ENCODE data around the gene BTNL9.

- TF ChIP-seq, protein P1, sequence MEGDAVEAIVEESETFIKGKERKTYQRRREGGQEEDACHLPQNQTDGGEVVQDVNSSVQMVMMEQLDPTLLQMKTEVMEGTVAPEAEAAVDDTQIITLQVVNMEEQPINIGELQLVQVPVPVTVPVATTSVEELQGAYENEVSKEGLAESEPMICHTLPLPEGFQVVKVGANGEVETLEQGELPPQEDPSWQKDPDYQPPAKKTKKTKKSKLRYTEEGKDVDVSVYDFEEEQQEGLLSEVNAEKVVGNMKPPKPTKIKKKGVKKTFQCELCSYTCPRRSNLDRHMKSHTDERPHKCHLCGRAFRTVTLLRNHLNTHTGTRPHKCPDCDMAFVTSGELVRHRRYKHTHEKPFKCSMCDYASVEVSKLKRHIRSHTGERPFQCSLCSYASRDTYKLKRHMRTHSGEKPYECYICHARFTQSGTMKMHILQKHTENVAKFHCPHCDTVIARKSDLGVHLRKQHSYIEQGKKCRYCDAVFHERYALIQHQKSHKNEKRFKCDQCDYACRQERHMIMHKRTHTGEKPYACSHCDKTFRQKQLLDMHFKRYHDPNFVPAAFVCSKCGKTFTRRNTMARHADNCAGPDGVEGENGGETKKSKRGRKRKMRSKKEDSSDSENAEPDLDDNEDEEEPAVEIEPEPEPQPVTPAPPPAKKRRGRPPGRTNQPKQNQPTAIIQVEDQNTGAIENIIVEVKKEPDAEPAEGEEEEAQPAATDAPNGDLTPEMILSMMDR (conservative IDR thresholded peaks at IDR 0.05; ENCODE audit: low read depth, low read length), result no peak
- peak; percentile 97 for TF ChIP-seq EZH2 (IDR thresholded peaks at IDR 0.05; ENCODE audit: borderline replicate concordance, low read depth, low read length, poor library complexity, severe bottlenecking)
Measured at GRCh38 chr5:181053488-181054121, 13.5 kb downstream of the BTNL9 start.

Data from A673 (cell line).